K562 (cell line): ENCODE data around the gene EXO5. TPM values are rescaled to one million over a fixed set of nuclear protein-coding genes. Genes with fewer than 3 reads are reported as not detected.

Experiments used
- ARID1B ChIP-seq: fragments of 450-650 bp; IDR thresholded peaks from 2 replicates; pipeline ENCODE4 v1.6.1; 2016; ENCODE audit warnings: antibody characterized with exemption, mild to moderate bottlenecking, inconsistent platforms
- BCL6 ChIP-seq: fragments of 250-450 bp; sonication (Bioruptor Pico); IDR thresholded peaks from 2 replicates; pipeline ENCODE4 v1.4.0; 2020
- DIDO1 ChIP-seq: fragments of 450-650 bp; IDR thresholded peaks from 2 replicates; pipeline ENCODE4 v1.6.1; 2016; ENCODE audit warnings: low read depth, missing biosample characterization, missing genetic modification characterization
- HNRNPH1 ChIP-seq: fragments of 200-400 bp; formaldehyde crosslinking; optimal IDR thresholded peaks from 2 replicates; pipeline ENCODE3; 2017; ENCODE audit warnings: low read depth, mild to moderate bottlenecking, low read length, moderate library complexity
- HNRNPLL ChIP-seq: fragments of 200-400 bp; formaldehyde crosslinking; IDR thresholded peaks from 2 replicates; pipeline ENCODE4 v1.6.1; 2017; ENCODE audit warnings: low read length, low read depth, mild to moderate bottlenecking; ENCODE audit not compliant: poor library complexity, severe bottlenecking
- KAT7 ChIP-seq: sonication (generic); formaldehyde crosslinking; IDR thresholded peaks from 2 replicates; pipeline ENCODE4 v1.8.0; 2022; ENCODE audit warnings: missing genetic modification reagents, mild to moderate bottlenecking, borderline replicate concordance
- MAZ ChIP-seq, 2 experiments: fragments of 450-650 bp in 1 of 2; sonication (generic) in 1 of 2; formaldehyde crosslinking; IDR thresholded peaks in 1 of 2; conservative IDR thresholded peaks in 1 of 2; 2 replicates each; pipeline versions ENCODE4 v1.4.0 to v1.5.0; 2020; ENCODE audit warnings: mild to moderate bottlenecking in 1 of 2, missing genetic modification reagents in 1 of 2
- NR1H2 ChIP-seq: sonication (generic); formaldehyde crosslinking; IDR thresholded peaks from 2 replicates; pipeline ENCODE4 v1.4.0; 2020; ENCODE audit warnings: mild to moderate bottlenecking, missing genetic modification reagents
- SUPT5H ChIP-seq: fragments of 450-650 bp; IDR thresholded peaks from 2 replicates; pipeline ENCODE4 v1.6.1; 2016
- ZBTB7A ChIP-seq: IDR thresholded peaks from 2 replicates; pipeline ENCODE4 v1.6.1; 2011; ENCODE audit warnings: low read depth, mild to moderate bottlenecking, low read length, moderate library complexity, borderline replicate concordance; ENCODE audit not compliant: control insufficient read depth
- polyA plus RNA-seq, 8 experiments: library from polyadenylated mRNA; depleted of rRNA in 4 of 8; stranded (reverse) in 5 of 8; unstranded in 3 of 8; fragments of >200 nt; fragmentation: Nextera tagmentation in 2 of 8; fragmentation: Illumina TruSeq in 1 of 8; extraction: Ambion mirVana in 2 of 8; extraction: Trizol in 1 of 8; gene quantifications; 2 replicates each; pipeline versions ENCODE4 v1.2.1 to v1.2.3, GENCODE V29; 2011 to 2014; ENCODE audit warnings: inconsistent platforms in 1 of 8, missing spikeins in 1 of 8
- total RNA-seq, 7 experiments: library from RNA; depleted of rRNA in 6 of 7; stranded (reverse); fragments of >200 nt in 6 of 7; fragmentation: Illumina TruSeq in 2 of 7; extraction: Trizol in 2 of 7; gene quantifications; 2 replicates each; pipeline versions ENCODE4 v1.2.1 to v1.2.3, GENCODE V29; 2011 to 2021; ENCODE audit warnings: low replicate concordance in 1 of 7
- TF ChIP-seq, protein P1 (sequence below): fragments of 450-650 bp; IDR thresholded peaks from 2 replicates; pipeline ENCODE4 v1.6.1; 2017; ENCODE audit warnings: antibody characterized with exemption
- TF ChIP-seq, protein P2 (sequence below): fragments of 450-650 bp; IDR thresholded peaks from 2 replicates; pipeline ENCODE4 v1.6.1; 2016; ENCODE audit warnings: low read depth
- TF ChIP-seq, protein P3 (sequence below): fragments of 450-650 bp; IDR thresholded peaks from one replicate; pipeline ENCODE4 v1.6.1; 2018; ENCODE audit warnings: mild to moderate bottlenecking, moderate library complexity; ENCODE audit not compliant: partially characterized antibody
- TF ChIP-seq, protein P4 (sequence below), 2 experiments: IDR thresholded peaks; 2 replicates each; pipeline ENCODE4 v1.6.1; 2011; ENCODE audit warnings: borderline replicate concordance in 1 of 2, control low read depth in 1 of 2, low read depth in 1 of 2, low read length in 1 of 2, mild to moderate bottlenecking in 1 of 2, mixed read lengths in 1 of 2, moderate library complexity in 1 of 2; ENCODE audit not compliant: insufficient read depth in 1 of 2, insufficient read length in 1 of 2, poor library complexity in 1 of 2, severe bottlenecking in 1 of 2; ENCODE audit errors: extremely low read depth in 1 of 2

The EXO5 gene
- total and polyA plus RNA-seq, 9 of the 15 experiments (the other 6 are each of a cell fraction or from before 2014, with no cell fraction given) = 1.1 to 4.3 (median 2.8) TPM

DNA sequence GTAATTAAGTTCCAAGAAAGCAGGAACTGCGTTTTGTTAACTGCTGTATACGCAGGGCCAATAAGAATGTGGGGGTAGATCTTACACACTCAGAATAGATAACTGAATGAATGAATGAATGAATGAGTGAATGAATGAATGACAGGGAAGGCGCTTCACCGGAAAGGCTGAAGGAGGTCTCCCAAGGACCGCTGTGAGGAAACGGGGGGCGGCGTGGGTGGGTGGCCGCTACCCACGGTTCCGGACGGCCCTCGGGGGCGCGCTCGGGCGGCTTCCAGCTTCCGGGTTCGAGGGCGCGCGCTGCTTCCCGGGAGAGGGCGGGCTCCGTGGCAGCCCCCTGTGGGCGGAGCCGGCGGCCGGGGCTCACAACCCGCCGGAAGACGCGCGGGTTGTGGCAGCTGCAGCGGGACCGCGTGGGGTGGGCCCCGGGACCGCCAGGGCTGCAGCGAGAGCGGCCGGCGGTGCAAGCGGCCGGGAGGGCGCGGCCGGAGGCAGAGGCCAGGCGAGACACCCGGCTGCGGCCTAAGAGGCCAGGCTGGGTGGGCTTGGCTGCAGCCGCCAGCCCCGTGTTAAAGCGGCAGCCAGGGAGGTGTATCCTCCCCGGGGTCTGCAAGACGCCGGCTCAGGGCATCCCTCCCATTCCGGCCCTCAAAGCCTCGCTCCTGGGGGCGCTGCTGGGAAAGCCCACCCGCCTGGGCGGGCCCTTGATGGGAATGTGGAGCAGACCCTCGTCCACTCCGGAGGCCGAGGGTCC lies 31.5 kb upstream of the EXO5 start, which contains the start of gene ZFP69 (continued):
- TF ChIP-seq, protein P1, sequence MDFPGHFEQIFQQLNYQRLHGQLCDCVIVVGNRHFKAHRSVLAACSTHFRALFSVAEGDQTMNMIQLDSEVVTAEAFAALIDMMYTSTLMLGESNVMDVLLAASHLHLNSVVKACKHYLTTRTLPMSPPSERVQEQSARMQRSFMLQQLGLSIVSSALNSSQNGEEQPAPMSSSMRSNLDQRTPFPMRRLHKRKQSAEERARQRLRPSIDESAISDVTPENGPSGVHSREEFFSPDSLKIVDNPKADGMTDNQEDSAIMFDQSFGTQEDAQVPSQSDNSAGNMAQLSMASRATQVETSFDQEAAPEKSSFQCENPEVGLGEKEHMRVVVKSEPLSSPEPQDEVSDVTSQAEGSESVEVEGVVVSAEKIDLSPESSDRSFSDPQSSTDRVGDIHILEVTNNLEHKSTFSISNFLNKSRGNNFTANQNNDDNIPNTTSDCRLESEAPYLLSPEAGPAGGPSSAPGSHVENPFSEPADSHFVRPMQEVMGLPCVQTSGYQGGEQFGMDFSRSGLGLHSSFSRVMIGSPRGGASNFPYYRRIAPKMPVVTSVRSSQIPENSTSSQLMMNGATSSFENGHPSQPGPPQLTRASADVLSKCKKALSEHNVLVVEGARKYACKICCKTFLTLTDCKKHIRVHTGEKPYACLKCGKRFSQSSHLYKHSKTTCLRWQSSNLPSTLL = no peak
- TF ChIP-seq, protein P2, sequence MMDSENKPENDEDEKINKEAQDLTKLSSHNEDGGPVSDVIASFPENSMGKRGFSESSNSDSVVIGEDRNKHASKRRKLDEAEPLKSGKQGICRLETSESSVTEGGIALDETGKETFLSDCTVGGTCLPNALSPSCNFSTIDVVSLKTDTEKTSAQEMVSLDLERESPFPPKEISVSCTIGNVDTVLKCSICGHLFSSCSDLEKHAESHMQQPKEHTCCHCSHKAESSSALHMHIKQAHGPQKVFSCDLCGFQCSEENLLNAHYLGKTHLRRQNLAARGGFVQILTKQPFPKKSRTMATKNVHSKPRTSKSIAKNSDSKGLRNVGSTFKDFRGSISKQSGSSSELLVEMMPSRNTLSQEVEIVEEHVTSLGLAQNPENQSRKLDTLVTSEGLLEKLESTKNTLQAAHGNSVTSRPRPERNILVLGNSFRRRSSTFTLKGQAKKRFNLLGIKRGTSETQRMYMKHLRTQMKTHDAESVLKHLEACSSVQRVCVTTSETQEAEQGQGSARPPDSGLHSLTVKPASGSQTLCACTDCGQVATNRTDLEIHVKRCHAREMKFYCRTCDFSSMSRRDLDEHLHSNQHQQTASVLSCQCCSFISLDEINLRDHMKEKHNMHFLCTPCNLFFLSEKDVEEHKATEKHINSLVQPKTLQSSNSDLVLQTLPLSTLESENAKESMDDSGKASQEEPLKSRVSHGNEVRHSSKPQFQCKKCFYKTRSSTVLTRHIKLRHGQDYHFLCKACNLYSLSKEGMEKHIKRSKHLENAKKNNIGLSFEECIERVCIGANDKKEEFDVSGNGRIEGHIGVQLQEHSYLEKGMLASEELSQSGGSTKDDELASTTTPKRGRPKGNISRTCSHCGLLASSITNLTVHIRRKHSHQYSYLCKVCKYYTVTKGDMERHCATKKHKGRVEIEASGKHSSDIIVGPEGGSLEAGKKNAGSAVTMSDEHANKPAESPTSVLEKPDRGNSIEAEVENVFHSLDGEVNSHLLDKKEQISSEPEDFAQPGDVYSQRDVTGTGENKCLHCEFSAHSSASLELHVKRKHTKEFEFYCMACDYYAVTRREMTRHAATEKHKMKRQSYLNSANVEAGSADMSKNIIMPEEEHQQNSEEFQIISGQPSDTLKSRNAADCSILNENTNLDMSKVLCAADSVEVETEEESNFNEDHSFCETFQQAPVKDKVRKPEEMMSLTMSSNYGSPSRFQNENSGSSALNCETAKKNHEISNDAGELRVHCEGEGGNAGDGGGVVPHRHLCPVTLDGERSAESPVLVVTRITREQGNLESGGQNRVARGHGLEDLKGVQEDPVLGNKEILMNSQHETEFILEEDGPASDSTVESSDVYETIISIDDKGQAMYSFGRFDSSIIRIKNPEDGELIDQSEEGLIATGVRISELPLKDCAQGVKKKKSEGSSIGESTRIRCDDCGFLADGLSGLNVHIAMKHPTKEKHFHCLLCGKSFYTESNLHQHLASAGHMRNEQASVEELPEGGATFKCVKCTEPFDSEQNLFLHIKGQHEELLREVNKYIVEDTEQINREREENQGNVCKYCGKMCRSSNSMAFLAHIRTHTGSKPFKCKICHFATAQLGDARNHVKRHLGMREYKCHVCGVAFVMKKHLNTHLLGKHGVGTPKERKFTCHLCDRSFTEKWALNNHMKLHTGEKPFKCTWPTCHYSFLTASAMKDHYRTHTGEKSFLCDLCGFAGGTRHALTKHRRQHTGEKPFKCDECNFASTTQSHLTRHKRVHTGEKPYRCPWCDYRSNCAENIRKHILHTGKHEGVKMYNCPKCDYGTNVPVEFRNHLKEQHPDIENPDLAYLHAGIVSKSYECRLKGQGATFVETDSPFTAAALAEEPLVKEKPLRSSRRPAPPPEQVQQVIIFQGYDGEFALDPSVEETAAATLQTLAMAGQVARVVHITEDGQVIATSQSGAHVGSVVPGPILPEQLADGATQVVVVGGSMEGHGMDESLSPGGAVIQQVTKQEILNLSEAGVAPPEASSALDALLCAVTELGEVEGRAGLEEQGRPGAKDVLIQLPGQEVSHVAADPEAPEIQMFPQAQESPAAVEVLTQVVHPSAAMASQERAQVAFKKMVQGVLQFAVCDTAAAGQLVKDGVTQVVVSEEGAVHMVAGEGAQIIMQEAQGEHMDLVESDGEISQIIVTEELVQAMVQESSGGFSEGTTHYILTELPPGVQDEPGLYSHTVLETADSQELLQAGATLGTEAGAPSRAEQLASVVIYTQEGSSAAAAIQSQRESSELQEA = no peak
- TF ChIP-seq HNRNPH1 (no peak), NR1H2 (CRISPR knock-in tag) (no peak), ARID1B (no peak), SUPT5H (0 out of 2 replicates have a peak, but pooled peaks have one; percentile 44), ZBTB7A (peak; percentile 54), KAT7 (no peak), BCL6 (no peak), HNRNPLL (no peak), DIDO1 (tag) (no peak), MAZ (CRISPR knock-in tag; conservative IDR thresholded peaks at IDR 0.05 in 1 of 2, IDR thresholded peaks at IDR 0.05 in 1 of 2) (peak; percentile 9 to 40; a peak in 2 of 4 replicates)
- TF ChIP-seq, protein P3, sequence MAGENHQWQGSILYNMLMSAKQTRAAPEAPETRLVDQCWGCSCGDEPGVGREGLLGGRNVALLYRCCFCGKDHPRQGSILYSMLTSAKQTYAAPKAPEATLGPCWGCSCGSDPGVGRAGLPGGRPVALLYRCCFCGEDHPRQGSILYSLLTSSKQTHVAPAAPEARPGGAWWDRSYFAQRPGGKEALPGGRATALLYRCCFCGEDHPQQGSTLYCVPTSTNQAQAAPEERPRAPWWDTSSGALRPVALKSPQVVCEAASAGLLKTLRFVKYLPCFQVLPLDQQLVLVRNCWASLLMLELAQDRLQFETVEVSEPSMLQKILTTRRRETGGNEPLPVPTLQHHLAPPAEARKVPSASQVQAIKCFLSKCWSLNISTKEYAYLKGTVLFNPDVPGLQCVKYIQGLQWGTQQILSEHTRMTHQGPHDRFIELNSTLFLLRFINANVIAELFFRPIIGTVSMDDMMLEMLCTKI = no peak
- TF ChIP-seq, protein P4, sequence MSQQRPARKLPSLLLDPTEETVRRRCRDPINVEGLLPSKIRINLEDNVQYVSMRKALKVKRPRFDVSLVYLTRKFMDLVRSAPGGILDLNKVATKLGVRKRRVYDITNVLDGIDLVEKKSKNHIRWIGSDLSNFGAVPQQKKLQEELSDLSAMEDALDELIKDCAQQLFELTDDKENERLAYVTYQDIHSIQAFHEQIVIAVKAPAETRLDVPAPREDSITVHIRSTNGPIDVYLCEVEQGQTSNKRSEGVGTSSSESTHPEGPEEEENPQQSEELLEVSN (IDR thresholded peaks at IDR 0.05; ENCODE audit: borderline replicate concordance in 1 of 2, extremely low read depth in 1 of 2, insufficient read depth in 1 of 2, insufficient read length in 1 of 2, low read depth in 1 of 2, low read length in 1 of 2, poor library complexity in 1 of 2, severe bottlenecking in 1 of 2) = peak; percentile 90 to 97
